Large intestine (tissue), 3 donors: ENCODE data around the gene CDK13. TPM values are rescaled to one million over a fixed set of nuclear protein-coding genes. Genes with fewer than 3 reads are reported as not detected.

ENCODE experiments used
- DNase-seq, 2 donors: peaks; one replicate each; pipeline versions ENCODE4 v3.0.0 to v3.0.0-alpha.2; 2013
- H3K27ac ChIP-seq: one replicate; pipeline ENCODE4 v1.5.1; 2013; ENCODE audit warnings: low read length
- H3K27me3 ChIP-seq: 2 replicates; pipeline ENCODE4 v1.6.1; 2013; ENCODE audit warnings: low read length; ENCODE audit not compliant: control insufficient read depth, insufficient read depth
- H3K36me3 ChIP-seq: 2 replicates; pipeline ENCODE4 v1.6.1; 2013; ENCODE audit warnings: low read length; ENCODE audit not compliant: control insufficient read depth, insufficient read depth
- H3K4me1 ChIP-seq: one replicate; pipeline ENCODE4 v1.6.1; 2013; ENCODE audit warnings: low read length; ENCODE audit not compliant: control insufficient read depth, insufficient read depth
- H3K4me3 ChIP-seq: one replicate; pipeline ENCODE4 v1.5.1; 2013; ENCODE audit warnings: low read length
- H3K9me3 ChIP-seq: one replicate; pipeline ENCODE4 v1.6.1; 2013; ENCODE audit warnings: mild to moderate bottlenecking, low read depth, low read length, moderate library complexity; ENCODE audit not compliant: control insufficient read depth
- WGBS: methylation state at CpG from one replicate; pipeline ENCODE4 v1.1.5; 2013; ENCODE audit warnings: low lambda C conversion rate; ENCODE audit not compliant: insufficient coverage; 5-methylcytosine and 5-hydroxymethylcytosine counted together
- polyA plus RNA-seq: library from polyadenylated mRNA; unstranded; fragments of 120-200 nt; gene quantifications from one replicate; pipeline ENCODE4 v1.2.1, GENCODE V29; 2013

CDK13 gene
- polyA plus RNA-seq, 1 donor: 48.6 TPM

DNA sequence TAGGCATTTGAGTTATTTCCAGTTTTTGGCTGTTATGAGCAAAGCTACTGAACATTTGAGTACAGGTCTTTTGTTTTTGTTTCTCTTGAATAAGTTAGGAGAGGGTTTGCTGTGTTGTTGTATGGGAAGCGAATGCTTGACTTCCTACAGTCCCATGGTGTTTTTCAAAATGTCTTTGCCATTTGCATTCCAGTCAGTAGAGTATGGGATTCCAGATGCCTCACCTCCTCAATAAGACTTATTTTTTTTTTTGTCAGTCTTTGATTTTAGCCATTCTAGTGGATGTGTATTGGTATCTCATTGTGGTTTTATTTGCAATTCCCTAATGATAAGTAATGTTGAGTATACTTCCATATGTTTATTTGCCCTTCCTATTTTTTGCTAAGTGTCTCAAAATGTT, 19.4 kb downstream of the CDK13 start:
- no CpG with 5 or more reads among the region's 1 CpG for WGBS
- no peak overlapping the region for H3K27ac ChIP-seq
- H3K36me3 ChIP-seq: no peaks in the 10 kb centered on the region
- no peaks in the 10 kb centered on the region for H3K27me3 ChIP-seq
- H3K4me3 ChIP-seq: no peak overlapping the region
- H3K9me3 ChIP-seq: no peaks in the 10 kb centered on the region
- H3K4me1 ChIP-seq: no peaks in the 10 kb centered on the region
- no peak for DNase-seq

DNA sequence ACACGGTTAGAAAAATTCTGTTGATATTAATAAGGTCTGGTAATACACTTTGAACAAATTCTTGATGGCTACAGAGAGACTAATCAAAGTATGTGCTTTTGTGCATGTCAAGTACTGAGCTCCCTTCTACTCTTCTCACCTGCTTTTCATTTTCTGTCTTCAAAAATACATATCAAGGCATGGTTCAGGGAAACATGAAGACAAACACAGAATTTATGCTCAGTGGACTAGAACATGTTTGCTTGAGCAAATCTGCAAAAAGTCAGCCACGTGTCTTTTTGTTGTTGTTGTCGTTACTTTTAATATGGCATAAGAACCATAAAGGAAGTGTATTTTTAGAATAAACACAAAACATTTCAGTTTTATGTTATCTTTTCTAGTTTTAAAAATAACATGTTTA, 21.9 kb downstream of the CDK13 start:
- Histone ChIP-seq H3K27ac (no peak overlapping the region), H3K4me1 (no peaks in the 10 kb centered on the region), H3K36me3 (no peaks in the 10 kb centered on the region), H3K27me3 (no peaks in the 10 kb centered on the region), H3K4me3 (no peak overlapping the region), H3K9me3 (no peaks in the 10 kb centered on the region)
- no peak for DNase-seq
- 90% methylated on average over 2 of the region's 3 CpGs for WGBS

- no peak overlapping the region for H3K27ac ChIP-seq
- no peaks in the 10 kb centered on the region for H3K36me3 ChIP-seq
- H3K9me3 ChIP-seq: no peaks in the 10 kb centered on the region
- H3K4me3 ChIP-seq: no peak overlapping the region
- no peaks in the 10 kb centered on the region for H3K27me3 ChIP-seq
- 100% methylated on average over 2 of the region's 2 CpGs for WGBS
- no peaks in the 10 kb centered on the region for H3K4me1 ChIP-seq
- no peak for DNase-seq
Measured at GRCh38 chr7:39973801-39974200, 23.7 kb downstream of the CDK13 start.

- Histone ChIP-seq H3K9me3 (no peaks in the 10 kb centered on the region), H3K4me3 (no peak overlapping the region), H3K4me1 (no peaks in the 10 kb centered on the region), H3K27ac (no peak overlapping the region), H3K27me3 (no peaks in the 10 kb centered on the region), H3K36me3 (no peaks in the 10 kb centered on the region)
- DNase-seq: no peak
- WGBS: 80% methylated on average over 2 of the region's 3 CpGs
Measured at GRCh38 chr7:39978230-39978934, 28.3 kb downstream of the CDK13 start.

DNA sequence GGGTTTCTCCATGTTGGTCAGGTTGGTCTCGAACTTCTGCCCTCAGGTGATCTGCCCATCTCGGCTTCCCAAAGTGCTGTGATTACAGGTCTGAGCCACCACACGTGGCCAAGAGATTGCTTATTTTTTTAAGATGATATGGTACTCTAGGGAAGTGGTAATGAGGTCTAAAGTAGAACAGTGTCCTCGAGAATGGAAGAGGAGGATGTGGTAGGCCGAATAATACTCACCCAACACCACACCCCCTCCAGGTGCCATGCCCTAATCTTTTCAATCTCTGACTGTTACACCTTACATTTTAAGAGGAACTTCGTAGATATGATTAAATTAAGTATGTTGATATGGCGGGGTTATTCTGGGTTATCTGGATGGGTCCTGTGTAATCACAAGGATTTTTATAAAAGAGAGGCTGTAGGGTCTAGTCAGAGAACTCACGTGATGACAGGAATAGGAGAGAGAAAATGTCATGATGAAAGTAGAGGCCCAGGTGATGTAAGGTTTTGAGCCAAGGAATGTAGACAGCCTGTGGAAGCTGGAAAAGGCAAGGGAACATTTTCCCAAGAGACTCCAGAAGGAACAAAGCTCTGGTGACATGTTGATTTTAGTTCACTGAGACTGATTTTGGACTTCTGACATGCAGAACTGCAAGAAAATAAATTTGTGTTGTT, 29.5 kb downstream of the CDK13 start:
- DNase-seq: no peak
- H3K9me3 ChIP-seq: no peaks in the 10 kb centered on the region
- H3K36me3 ChIP-seq: no peaks in the 10 kb centered on the region
- no peaks in the 10 kb centered on the region for H3K27me3 ChIP-seq
- H3K4me3 ChIP-seq: no peak overlapping the region
- WGBS: 83% methylated on average over 3 of the region's 8 CpGs
- no peaks in the 10 kb centered on the region for H3K4me1 ChIP-seq
- no peak overlapping the region for H3K27ac ChIP-seq

GRCh38 chr7:39985398-39985918, 35.4 kb downstream of the CDK13 start:
- Histone ChIP-seq H3K27me3 (no peaks in the 10 kb centered on the region), H3K9me3 (no peaks in the 10 kb centered on the region), H3K36me3 (peaks cover 10% of the 10 kb centered on the region), H3K4me1 (no peaks in the 10 kb centered on the region), H3K4me3 (no peak overlapping the region), H3K27ac (no peak overlapping the region)
- DNase-seq: no peak
- WGBS: 80% methylated on average over 1 of the region's 4 CpGs

GRCh38 chr7:39987641-39988347, 37.7 kb downstream of the CDK13 start:
- Histone ChIP-seq H3K27me3 (no peaks in the 10 kb centered on the region), H3K4me1 (no peaks in the 10 kb centered on the region), H3K9me3 (no peaks in the 10 kb centered on the region), H3K4me3 (no peak overlapping the region), H3K27ac (no peak overlapping the region), H3K36me3 (peaks cover 17% of the 10 kb centered on the region)
- DNase-seq: no peak
- 76% methylated on average over 4 of the region's 9 CpGs for WGBS

GRCh38 chr7:40000734-40001315, 50.8 kb downstream of the CDK13 start:
- 100% methylated on average over 2 of the region's 6 CpGs for WGBS
- no peaks in the 10 kb centered on the region for H3K9me3 ChIP-seq

GRCh38 chr7:40001649-40002048, 51.6 kb downstream of the CDK13 start:
- no peaks in the 10 kb centered on the region for H3K4me1 ChIP-seq
- H3K36me3 ChIP-seq: peaks cover 22% of the 10 kb centered on the region
- no peaks in the 10 kb centered on the region for H3K27me3 ChIP-seq
- H3K9me3 ChIP-seq: no peaks in the 10 kb centered on the region
- 100% methylated on average over 1 of the region's 3 CpGs for WGBS
- H3K27ac ChIP-seq: no peak overlapping the region
- DNase-seq: no peak
- no peak overlapping the region for H3K4me3 ChIP-seq

More at GRCh38 chr7:40000734-40001315, 50.8 kb downstream of the CDK13 start:
- H3K4me3 ChIP-seq: no peak overlapping the region
- H3K4me1 ChIP-seq: no peaks in the 10 kb centered on the region
- no peak for DNase-seq
- no peaks in the 10 kb centered on the region for H3K27me3 ChIP-seq
- peaks cover 21% of the 10 kb centered on the region for H3K36me3 ChIP-seq
- no peak overlapping the region for H3K27ac ChIP-seq

DNA sequence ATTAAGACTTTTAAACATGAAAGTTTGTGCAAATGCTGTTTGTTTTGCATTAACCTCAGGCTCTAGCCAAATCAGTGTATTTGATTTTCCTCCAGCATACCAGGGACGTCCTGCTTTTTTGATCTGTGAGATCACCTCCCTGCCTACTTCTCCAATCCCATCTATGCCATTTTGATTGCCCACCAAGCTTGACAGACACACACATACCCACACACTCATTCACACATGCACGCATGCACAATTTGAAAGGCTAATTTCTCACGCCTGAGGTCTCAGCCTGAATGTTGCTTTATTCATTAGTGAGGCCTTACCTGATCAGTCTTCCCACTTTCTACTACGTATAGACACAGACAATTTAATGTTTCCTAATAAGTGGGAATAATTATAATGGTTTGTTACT, 53.5 kb downstream of the CDK13 start:
- DNase-seq: no peak
- 83% methylated on average over 1 of the region's 4 CpGs for WGBS
- no peaks in the 10 kb centered on the region for H3K27me3 ChIP-seq
- no peaks in the 10 kb centered on the region for H3K4me1 ChIP-seq
- H3K4me3 ChIP-seq: no peak overlapping the region
- H3K36me3 ChIP-seq: peaks cover 26% of the 10 kb centered on the region
- H3K9me3 ChIP-seq: no peaks in the 10 kb centered on the region
- H3K27ac ChIP-seq: no peak overlapping the region
